ENCODE results near the gene QRSL1. TPM values are rescaled to one million over a fixed set of nuclear protein-coding genes. Genes with fewer than 3 reads are reported as not detected.
A peak's percentile ranks its signal among the peaks of the same experiment; 100 is the strongest.
"Not testable (repeated sequence)": the region's sequence is repeated elsewhere in the genome, so short reads cannot be mapped to it uniquely, and the experiment has no call there.

Gene QRSL1
- total RNA-seq, 1 experiment from 2014 or later, result 18.4 TPM

- H3K4me3 ChIP-seq (ENCODE audit: low read depth in 2 of 2, low read length in 2 of 2), result no peak overlapping the region
- H3K9me3 ChIP-seq (ENCODE audit: control insufficient read depth, insufficient read depth, low read depth, low read length), result no peaks in the 10 kb centered on the region
- in situ Hi-C loops (cut with HindIII; ENCODE audit: low pct_unique_long_range_greater_than_20kb, low sequenced_read_pairs), result no loop called here
- H3K27me3 ChIP-seq (ENCODE audit: control insufficient read depth, insufficient read depth, low read length), result no peaks in the 10 kb centered on the region
- POLR2A ChIA-PET, result interaction anchor here (0.6 kb wide), 1 partner anchor 151 kb away, joined by 3 read pairs; no protein-coding TSS in a partner anchor
- intact Hi-C loops (cut with micrococcal nuclease; ENCODE audit: unreplicated experiment), result no loop called here
- no peak overlapping the region for H3K27ac ChIP-seq (ENCODE audit: low read length)
- H3K36me3 ChIP-seq (ENCODE audit: control insufficient read depth, insufficient read depth, low read length), result no peaks in the 10 kb centered on the region; the same call in 1 of the 2 replicates
- ATAC-seq (no peak), DNase-seq (ENCODE audit: low read depth, low spot score) (no peak)
- CTCF ChIA-PET, result no interaction called here
- peaks cover 25% of the 10 kb centered on the region for H3K4me1 ChIP-seq (ENCODE audit: control insufficient read depth, insufficient read depth, low read length)
- TF ChIP-seq POLR2AphosphoS5 (IDR thresholded peaks at IDR 0.05; ENCODE audit: low read depth, low read length) (no peak), SIN3A (IDR thresholded peaks at IDR 0.05; ENCODE audit: borderline replicate concordance, insufficient read depth, low read depth, low read length) (no peak), CTCF (IDR thresholded peaks at IDR 0.05) (no peak), TCF7L2 (IDR thresholded peaks at IDR 0.05; ENCODE audit: low read depth, low read length) (no peak)
- TF ChIP-seq, protein P1, sequence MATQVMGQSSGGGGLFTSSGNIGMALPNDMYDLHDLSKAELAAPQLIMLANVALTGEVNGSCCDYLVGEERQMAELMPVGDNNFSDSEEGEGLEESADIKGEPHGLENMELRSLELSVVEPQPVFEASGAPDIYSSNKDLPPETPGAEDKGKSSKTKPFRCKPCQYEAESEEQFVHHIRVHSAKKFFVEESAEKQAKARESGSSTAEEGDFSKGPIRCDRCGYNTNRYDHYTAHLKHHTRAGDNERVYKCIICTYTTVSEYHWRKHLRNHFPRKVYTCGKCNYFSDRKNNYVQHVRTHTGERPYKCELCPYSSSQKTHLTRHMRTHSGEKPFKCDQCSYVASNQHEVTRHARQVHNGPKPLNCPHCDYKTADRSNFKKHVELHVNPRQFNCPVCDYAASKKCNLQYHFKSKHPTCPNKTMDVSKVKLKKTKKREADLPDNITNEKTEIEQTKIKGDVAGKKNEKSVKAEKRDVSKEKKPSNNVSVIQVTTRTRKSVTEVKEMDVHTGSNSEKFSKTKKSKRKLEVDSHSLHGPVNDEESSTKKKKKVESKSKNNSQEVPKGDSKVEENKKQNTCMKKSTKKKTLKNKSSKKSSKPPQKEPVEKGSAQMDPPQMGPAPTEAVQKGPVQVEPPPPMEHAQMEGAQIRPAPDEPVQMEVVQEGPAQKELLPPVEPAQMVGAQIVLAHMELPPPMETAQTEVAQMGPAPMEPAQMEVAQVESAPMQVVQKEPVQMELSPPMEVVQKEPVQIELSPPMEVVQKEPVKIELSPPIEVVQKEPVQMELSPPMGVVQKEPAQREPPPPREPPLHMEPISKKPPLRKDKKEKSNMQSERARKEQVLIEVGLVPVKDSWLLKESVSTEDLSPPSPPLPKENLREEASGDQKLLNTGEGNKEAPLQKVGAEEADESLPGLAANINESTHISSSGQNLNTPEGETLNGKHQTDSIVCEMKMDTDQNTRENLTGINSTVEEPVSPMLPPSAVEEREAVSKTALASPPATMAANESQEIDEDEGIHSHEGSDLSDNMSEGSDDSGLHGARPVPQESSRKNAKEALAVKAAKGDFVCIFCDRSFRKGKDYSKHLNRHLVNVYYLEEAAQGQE (IDR thresholded peaks at IDR 0.05; ENCODE audit: insufficient read depth in 1 of 2, low read depth in 2 of 2, low read length in 1 of 2), result no peak
- BruUV-seq (replicated peaks), result no TSS peak
These were observed 2.9 kb upstream of the QRSL1 start for GRCh38 chr6:106626485-106626884.

DNA sequence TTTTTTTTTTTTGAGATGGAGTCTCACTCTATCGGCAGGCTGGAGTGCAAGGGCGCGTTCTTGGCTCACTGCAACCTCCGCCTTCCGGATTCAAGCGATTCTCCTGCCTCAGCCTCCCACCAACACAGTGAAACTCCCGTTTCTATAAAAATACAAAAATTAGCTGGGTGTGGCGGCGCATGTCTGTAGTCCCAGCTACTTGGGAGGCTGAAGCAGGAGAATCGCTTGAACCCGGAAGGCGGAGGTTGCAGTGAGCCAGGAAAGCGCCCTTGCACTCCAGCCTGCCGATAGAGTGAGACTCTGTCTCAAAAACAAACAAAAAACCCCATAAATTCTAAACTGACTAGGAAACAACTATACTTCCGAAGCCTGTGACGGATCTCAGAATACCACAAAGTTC lies 1.6 kb upstream of the QRSL1 start:
- ATAC-seq; BruUV-seq (replicated peaks); H3K9me3 ChIP-seq (ENCODE audit: control insufficient read depth, insufficient read depth, low read depth, low read length); H3K4me3 ChIP-seq (ENCODE audit: low read depth in 2 of 2, low read length in 2 of 2); intact Hi-C loops (cut with micrococcal nuclease; ENCODE audit: unreplicated experiment); DNase-seq (ENCODE audit: low read depth, low spot score); H3K27me3 ChIP-seq (ENCODE audit: control insufficient read depth, insufficient read depth, low read length); H3K27ac ChIP-seq (ENCODE audit: low read length); in situ Hi-C loops (cut with HindIII; ENCODE audit: low pct_unique_long_range_greater_than_20kb, low sequenced_read_pairs); H3K36me3 ChIP-seq (ENCODE audit: control insufficient read depth, insufficient read depth, low read length): not testable (repeated sequence)
- peaks cover 25% of the 10 kb centered on the region for H3K4me1 ChIP-seq (ENCODE audit: control insufficient read depth, insufficient read depth, low read length)
- ChIA-PET POLR2A (interaction anchor here (0.7 kb wide), 1 partner anchor 312 kb away, joined by 3 read pairs; no protein-coding TSS in a partner anchor), CTCF (interaction anchor here (0.7 kb wide), 2 partner anchors 127 to 351 kb away, joined by 5 to 6 read pairs; no protein-coding TSS in a partner anchor)

GRCh38 chr6:106628658-106629102 lies 698 bp upstream of the QRSL1 start:
- intact Hi-C loops (cut with micrococcal nuclease; ENCODE audit: unreplicated experiment) (no loop called here), in situ Hi-C loops (cut with HindIII; ENCODE audit: low pct_unique_long_range_greater_than_20kb, low sequenced_read_pairs) (no loop called here)
- ChIA-PET POLR2A (interaction anchor here (0.7 kb wide), 1 partner anchor 313 kb away, joined by 3 read pairs; no protein-coding TSS in a partner anchor), CTCF (interaction anchor here (0.7 kb wide), 1 partner anchor 350 kb away, joined by 5 read pairs; no protein-coding TSS in a partner anchor)
- Histone ChIP-seq H3K4me3 (ENCODE audit: low read depth in 2 of 2, low read length in 2 of 2) (peak overlapping the region; percentile 86 to 88), H3K36me3 (ENCODE audit: control insufficient read depth, insufficient read depth, low read length) (no peaks in the 10 kb centered on the region; the same call in 1 of the 2 replicates), H3K9me3 (ENCODE audit: control insufficient read depth, insufficient read depth, low read depth, low read length) (no peaks in the 10 kb centered on the region), H3K27me3 (ENCODE audit: control insufficient read depth, insufficient read depth, low read length) (no peaks in the 10 kb centered on the region), H3K4me1 (ENCODE audit: control insufficient read depth, insufficient read depth, low read length) (peaks cover 25% of the 10 kb centered on the region), H3K27ac (ENCODE audit: low read length) (peak overlapping the region; percentile 97)
- DNase-seq (ENCODE audit: low read depth, low spot score), result peak; percentile 5
- TSS peak; percentile 98 for BruUV-seq (replicated peaks)
- TF ChIP-seq TCF7L2 (IDR thresholded peaks at IDR 0.05; ENCODE audit: low read depth, low read length) (no peak), POLR2AphosphoS5 (IDR thresholded peaks at IDR 0.05; ENCODE audit: low read depth, low read length) (no peak), CTCF (IDR thresholded peaks at IDR 0.05) (no peak), SIN3A (IDR thresholded peaks at IDR 0.05; ENCODE audit: borderline replicate concordance, insufficient read depth, low read depth, low read length) (no peak)
- TF ChIP-seq, protein P1 (IDR thresholded peaks at IDR 0.05; ENCODE audit: insufficient read depth in 1 of 2, low read depth in 2 of 2, low read length in 1 of 2), result no peak
- ATAC-seq, result peak; percentile 17; the same call in 1 of the 2 replicates
